Omental fat pad (tissue), 4 donors: Measurements from ENCODE around the gene ADA. TPM values are rescaled to one million over a fixed set of nuclear protein-coding genes. Genes with fewer than 3 reads are reported as not detected.
A peak's percentile ranks its signal among the peaks of the same experiment; 100 is the strongest.

ENCODE experiments used
- ATAC-seq: fragments of 150-250 bp; one replicate; pipeline ENCODE4 v1.9.1; 2016; ENCODE audit warnings: mild to moderate bottlenecking, moderate library complexity; ENCODE audit not compliant: low FRiP score
- DNase-seq: peaks from one replicate; pipeline ENCODE4 v3.0.0-alpha.2; 2019; ENCODE audit warnings: low spot score
- total RNA-seq, 4 donors: library from RNA; depleted of rRNA; stranded (reverse); fragments of >200 nt; gene quantifications; one replicate each; pipeline ENCODE4 v1.1.0, GENCODE V29; 2016
- TF ChIP-seq, protein P1 (sequence below), 3 donors: fragments of 450-650 bp; IDR thresholded peaks; one replicate each; pipeline ENCODE4 v1.5.1; 2016 to 2017; ENCODE audit warnings: antibody characterized with exemption in 3 of 3, mild to moderate bottlenecking in 3 of 3, moderate library complexity in 2 of 3

Gene ADA
- total RNA-seq, 4 donors from 2014 or later = 11.5 to 62.6 (median 15.4) TPM

DNA sequence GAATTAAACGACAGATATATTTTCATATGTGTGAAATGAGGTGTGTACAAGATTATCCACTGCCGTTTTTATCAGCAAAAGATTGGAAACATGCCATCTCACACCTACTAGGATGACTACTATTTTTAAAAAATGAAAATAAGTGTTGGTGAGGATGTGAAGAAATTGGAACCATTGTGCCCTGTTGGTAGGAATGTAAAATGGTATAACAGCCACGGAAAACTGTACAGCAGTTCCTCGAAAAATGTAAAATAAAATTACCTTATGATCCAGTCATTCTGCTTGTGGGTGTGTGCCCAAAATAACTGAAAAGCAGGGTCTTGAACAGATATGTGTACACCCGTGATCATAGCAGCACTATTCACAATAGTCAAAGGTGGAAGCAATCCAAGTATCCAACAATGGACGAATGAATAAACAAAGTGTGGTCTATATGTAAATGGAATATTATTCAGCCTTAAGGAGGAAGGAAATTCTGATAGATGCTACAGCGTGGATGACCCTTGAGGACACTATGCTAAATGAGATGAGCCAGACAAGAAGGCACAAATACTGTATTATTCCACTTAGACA is 36.6 kb upstream of the ADA start:
- no peak for DNase-seq

DNA sequence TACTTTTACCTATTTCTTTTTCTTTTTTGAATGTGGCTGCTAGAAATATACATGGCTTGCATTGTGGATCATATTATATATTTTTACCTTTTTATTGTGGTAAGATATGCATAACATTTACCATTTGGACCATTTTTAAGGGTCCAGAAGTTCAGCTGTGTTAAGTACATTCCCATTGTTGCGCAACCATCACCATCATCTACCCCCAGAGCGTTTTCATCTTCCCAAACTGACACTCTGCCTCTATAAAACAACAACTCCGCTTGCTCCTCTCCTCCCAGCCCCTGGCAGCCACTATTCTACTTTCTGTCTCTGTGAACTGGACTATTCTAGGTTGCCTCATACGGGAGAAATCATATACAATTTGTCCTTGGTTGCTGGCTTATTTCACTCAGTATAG is 35.4 kb upstream of the ADA start:
- ATAC-seq (no peak), DNase-seq (no peak)
- TF ChIP-seq, protein P1, sequence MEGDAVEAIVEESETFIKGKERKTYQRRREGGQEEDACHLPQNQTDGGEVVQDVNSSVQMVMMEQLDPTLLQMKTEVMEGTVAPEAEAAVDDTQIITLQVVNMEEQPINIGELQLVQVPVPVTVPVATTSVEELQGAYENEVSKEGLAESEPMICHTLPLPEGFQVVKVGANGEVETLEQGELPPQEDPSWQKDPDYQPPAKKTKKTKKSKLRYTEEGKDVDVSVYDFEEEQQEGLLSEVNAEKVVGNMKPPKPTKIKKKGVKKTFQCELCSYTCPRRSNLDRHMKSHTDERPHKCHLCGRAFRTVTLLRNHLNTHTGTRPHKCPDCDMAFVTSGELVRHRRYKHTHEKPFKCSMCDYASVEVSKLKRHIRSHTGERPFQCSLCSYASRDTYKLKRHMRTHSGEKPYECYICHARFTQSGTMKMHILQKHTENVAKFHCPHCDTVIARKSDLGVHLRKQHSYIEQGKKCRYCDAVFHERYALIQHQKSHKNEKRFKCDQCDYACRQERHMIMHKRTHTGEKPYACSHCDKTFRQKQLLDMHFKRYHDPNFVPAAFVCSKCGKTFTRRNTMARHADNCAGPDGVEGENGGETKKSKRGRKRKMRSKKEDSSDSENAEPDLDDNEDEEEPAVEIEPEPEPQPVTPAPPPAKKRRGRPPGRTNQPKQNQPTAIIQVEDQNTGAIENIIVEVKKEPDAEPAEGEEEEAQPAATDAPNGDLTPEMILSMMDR (IDR thresholded peaks at IDR 0.05) = no peak

More for the DNA sequence above, 36.6 kb upstream of the ADA start:
- no peak for ATAC-seq
- TF ChIP-seq, protein P1 (IDR thresholded peaks at IDR 0.05) = no peak

DNA sequence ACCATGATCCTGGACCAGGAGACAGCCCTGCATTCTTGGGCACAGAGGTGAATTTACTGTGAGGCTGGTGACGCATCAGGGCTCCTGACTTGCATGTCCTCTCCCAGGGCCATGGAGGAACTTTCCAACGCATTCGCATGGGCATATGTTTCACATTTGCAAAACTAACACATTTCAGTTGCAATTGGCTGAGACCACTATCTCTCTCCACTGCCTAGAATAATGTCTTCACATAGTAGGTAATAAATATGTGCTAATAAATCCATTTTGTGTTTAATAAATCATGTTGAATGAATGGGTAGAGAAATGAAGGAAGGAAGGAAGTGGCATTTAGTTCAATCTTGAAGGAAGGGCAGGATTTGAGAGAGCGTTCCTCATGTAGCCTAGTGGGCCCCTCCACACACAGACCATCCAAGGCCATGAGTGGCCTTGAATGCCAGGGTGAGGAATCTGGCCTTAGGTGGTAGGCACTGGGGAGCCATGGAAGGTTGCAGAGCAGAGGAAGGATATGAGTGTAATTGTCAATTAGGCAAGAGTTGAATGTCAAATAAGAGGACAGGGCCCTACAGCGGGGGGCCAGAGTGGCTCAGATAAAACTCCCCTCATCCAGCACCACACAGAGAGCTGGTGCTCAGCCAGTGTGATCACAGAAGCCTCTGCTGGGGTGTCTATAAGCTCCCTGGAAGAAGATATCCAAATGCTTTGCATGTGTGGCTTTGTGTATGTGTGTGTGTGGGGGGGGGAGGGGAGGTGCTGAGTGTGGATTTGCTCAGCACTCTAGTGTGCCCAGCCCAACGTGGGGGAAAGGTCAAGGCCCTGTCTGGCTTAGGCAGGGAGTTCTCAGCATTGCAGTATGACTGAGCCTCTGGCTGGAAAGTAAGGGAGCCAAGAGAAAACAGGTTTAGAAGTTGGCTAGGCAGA is 32.8 kb upstream of the ADA start:
- DNase-seq = no peak
- TF ChIP-seq, protein P1 (IDR thresholded peaks at IDR 0.05) = no peak
- no peak for ATAC-seq

DNA sequence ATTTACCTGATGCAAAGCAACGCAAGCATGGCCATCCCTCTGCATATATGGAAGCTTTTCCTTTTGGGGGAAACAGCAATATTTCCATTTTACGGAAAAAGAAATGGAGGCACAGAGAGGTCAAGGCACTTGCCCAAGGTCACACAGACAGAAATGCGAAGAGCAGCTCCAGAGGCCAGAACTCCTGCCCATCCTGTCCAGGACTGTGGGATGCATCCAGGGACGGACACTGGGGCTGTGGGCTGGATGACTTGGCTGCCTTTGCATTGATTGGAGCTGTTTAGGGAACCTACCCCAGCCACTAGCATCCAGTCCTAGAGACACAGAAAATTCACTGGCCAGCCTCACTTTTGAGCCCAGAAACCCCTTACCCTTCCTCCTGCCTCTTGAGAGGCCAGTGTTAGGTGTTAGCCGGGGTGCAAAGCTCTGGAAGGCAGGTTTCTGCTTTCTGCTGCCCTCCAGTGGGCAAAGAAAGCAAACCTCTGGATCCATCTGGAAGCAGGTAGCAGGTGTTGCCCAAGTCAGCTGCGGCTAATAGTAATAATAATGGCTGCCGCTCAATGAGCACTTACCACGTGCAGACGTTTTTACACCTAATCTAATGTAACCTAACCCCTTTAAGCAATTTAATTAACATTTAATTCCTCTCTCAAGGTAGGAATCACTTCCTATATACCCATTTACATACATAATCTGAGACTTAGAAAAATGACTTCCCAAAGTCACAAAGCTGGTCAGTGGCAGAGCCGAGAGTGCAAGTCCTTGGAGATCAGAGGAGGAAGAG is 32.0 kb upstream of the ADA start:
- ATAC-seq = peak; percentile 30
- TF ChIP-seq, protein P1 (IDR thresholded peaks at IDR 0.05) = no peak

DNA sequence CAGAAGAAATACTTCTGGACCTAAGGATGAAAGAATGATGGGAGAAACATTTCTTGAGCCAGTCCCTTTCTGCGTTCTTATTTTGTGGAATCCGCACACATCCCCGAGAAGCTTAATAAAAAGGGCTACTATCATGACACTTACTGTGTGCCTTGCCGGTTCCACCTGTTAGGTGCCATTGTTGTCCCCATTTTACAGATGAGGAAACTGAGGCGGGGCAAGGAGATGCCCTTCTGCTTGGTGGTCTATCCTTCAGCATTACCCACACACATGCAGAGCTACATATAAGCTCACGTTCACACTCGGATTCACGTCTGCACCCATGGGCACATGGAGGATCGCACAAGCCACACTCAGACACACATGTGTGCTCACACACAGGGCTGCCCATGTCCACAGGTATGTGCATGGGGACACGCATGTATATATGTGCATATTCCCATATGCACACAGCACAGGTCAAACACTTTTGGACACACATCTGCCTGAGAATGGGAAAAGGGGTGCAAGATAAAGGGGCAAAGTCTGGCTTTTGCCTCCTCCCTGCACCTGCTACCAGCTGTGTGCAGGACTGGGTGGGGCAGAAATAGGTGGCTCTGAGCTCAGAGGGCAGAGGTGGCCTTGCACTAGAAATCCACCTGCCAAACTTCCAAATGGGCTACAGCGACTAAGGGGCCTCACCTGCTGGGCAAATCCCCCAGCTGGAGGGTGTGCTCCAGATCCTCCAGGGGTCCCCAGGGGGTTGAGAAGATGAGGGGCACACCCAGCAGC is 30.5 kb upstream of the ADA start:
- DNase-seq (no peak), ATAC-seq (no peak)
- TF ChIP-seq, protein P1 (IDR thresholded peaks at IDR 0.05) = no peak

More for the DNA sequence above, 32.0 kb upstream of the ADA start:
- DNase-seq = no peak

DNA sequence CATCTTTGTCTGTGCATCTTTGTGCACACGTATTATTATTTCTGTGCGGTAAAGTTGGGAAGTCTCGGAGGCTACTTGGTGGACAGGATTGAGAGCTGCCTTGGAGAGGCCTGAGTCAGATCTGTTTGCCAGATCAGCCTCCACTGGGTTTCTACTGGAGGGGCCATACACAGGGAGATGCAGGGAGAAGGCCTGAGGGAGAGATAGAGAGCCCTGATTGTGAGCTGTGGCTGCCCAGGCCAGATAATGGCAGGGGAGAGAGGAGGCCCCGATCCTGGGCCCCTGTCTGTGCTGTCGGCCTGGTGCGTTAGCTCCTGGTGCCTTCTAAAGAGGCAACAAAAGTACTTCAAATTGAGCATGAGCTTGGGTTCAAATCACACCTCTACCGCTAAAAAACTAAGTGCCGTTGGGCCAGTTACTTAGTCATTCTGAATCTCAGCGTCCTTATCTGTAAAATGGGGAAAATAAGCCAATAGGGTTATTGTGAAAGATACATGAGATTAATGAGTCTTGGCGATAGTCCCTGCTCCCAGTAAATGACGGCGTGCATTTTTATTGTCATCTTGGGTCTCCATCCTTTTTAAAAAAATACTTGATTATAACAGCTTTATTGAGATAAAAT is 27.6 kb upstream of the ADA start:
- ATAC-seq (no peak), DNase-seq (no peak)
- TF ChIP-seq, protein P1 (IDR thresholded peaks at IDR 0.05) = no peak
